NT2/D1 (cell line): ENCODE results near the gene TENT4B.
A peak's percentile ranks its signal among the peaks of the same experiment; 100 is the strongest.

Experiments used
- DNase-seq: peaks from one replicate; pipeline ENCODE4 v3.0.0-alpha.2; 2011; ENCODE audit warnings: low read depth, low spot score
- H3K27me3 ChIP-seq: 2 replicates; pipeline ENCODE4 v1.6.0; 2011; ENCODE audit warnings: mild to moderate bottlenecking; ENCODE audit not compliant: insufficient read length, insufficient read depth
- H3K36me3 ChIP-seq: 2 replicates; pipeline ENCODE4 v1.6.1; 2011; ENCODE audit warnings: mild to moderate bottlenecking, low read length, mixed read lengths; ENCODE audit not compliant: insufficient read depth, insufficient read length
- H3K4me1 ChIP-seq: 2 replicates; pipeline ENCODE4 v1.5.1; 2011; ENCODE audit not compliant: insufficient read depth, insufficient read length
- H3K4me3 ChIP-seq: 2 replicates; pipeline ENCODE4 v1.5.1; 2011; ENCODE audit warnings: low read depth; ENCODE audit not compliant: insufficient read length
- H3K9ac ChIP-seq: 2 replicates; pipeline ENCODE4 v1.6.0; 2011; ENCODE audit warnings: low read depth; ENCODE audit not compliant: insufficient read length
- H3K9me3 ChIP-seq: 2 replicates; pipeline ENCODE4 v1.5.1; 2011; ENCODE audit warnings: mild to moderate bottlenecking, low read length; ENCODE audit not compliant: insufficient read depth
- SUZ12 ChIP-seq: IDR thresholded peaks from 2 replicates; pipeline ENCODE4 v1.6.1; 2011; ENCODE audit not compliant: insufficient read length, insufficient read depth; ENCODE audit errors: extremely low read depth
- YY1 ChIP-seq: IDR thresholded peaks from 2 replicates; pipeline ENCODE4 v1.6.1; 2011; ENCODE audit not compliant: insufficient read length, insufficient read depth
- ZNF274 ChIP-seq: IDR thresholded peaks from 2 replicates; pipeline ENCODE4 v1.6.1; 2011; ENCODE audit warnings: mild to moderate bottlenecking, low read depth, low read length

Gene TENT4B

DNA sequence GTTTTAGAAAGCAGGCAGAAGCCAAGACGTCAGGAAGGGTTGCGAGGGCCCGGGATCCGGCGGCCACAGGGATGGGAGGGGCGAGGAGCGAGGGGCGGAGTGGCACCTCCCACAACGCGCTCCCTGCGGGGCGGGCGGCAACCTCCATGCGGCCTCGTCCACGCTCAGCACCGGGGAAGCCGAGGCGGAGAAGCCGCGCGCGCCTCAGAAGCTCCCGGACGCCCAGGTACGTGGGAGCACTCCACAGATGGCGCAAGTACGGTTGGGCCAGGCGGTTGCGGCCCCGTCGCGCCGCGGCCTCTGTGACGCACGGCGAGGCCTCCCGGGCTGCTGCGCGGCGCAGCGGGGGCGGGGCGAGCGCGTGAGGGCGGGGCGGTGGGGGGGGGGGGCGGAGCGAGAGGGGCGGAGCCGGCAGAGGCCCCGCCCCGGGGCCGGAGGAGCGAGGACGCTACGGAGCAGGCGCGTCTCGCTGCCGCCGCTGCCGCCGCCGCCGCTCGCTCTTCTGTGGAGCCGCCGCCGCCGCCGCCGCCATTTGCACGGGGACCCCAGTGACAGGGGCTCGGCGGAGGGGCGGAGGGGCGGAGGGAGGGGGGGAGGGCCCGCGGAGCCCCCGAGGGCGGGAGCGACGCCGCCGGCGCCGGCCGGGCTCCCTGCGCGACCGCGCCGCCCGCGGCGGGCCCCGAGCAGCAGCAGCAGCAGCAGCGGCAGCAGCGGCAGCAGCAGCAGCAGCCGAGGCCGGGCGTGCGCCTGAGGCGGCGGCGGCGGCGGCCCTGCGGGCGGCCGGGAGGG is at the start of gene TENT4B:
TENT4B (plus strand) TSS at position 500 of the 789 bp plus-strand sequence. CDS start 316 bp downstream, outside the sequence.
- Histone ChIP-seq H3K9me3 (no peaks in the 10 kb centered on the region), H3K9ac (peak within 1 kb of the TSS; percentile 95), H3K4me3 (peak within 1 kb of the TSS; percentile 88), H3K27me3 (no peaks in the 10 kb centered on the region), H3K4me1 (peaks cover 6% of the 10 kb centered on the region), H3K36me3 (peaks cover 2% of the 10 kb centered on the region)
- no peak for TF ChIP-seq ZNF274
- TF ChIP-seq YY1 = no peak
- no peak for TF ChIP-seq SUZ12
- DNase-seq = peak; percentile 69

DNA sequence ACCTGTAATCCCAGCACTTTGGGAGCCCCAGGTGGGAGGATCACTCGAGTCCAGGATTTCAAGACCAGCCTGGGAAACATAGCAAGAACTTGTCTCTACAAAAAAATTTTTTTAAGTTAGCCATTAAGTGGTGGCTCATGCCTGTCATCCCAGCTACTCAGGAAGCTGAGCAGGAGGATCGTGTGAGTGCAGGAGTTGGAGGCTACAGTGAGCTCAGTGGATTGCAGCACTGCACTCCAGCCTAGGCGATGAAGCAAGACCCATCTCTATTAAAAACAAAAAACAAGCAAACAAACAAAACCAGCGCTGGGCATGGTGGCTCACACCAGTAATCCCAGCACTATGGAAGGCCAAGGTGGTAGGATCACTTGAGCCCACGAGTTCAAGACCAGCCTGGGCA is 49.3 kb upstream of the TENT4B start:
- Histone ChIP-seq H3K4me1 (no peaks in the 10 kb centered on the region), H3K36me3 (peaks cover 79% of the 10 kb centered on the region), H3K9ac (no peak overlapping the region), H3K9me3 (no peaks in the 10 kb centered on the region), H3K4me3 (no peak overlapping the region), H3K27me3 (no peaks in the 10 kb centered on the region)
- DNase-seq = no peak
- TF ChIP-seq SUZ12 (no peak), ZNF274 (no peak), YY1 (no peak)

GRCh38 chr16:50114357-50115129 is 38.6 kb upstream of the TENT4B start:
- no peak for DNase-seq
- no peaks in the 10 kb centered on the region for H3K27me3 ChIP-seq
- no peaks in the 10 kb centered on the region for H3K4me1 ChIP-seq
- H3K9me3 ChIP-seq = no peaks in the 10 kb centered on the region
- H3K9ac ChIP-seq = no peak overlapping the region
- TF ChIP-seq ZNF274 (no peak), YY1 (no peak), SUZ12 (no peak)
- H3K4me3 ChIP-seq = no peak overlapping the region
- H3K36me3 ChIP-seq = no peaks in the 10 kb centered on the region

- H3K4me3 ChIP-seq = no peak overlapping the region
- TF ChIP-seq SUZ12 = no peak
- no peak for TF ChIP-seq ZNF274
- TF ChIP-seq YY1 = no peak
- no peaks in the 10 kb centered on the region for H3K4me1 ChIP-seq
- H3K27me3 ChIP-seq = no peaks in the 10 kb centered on the region
- H3K9me3 ChIP-seq = no peaks in the 10 kb centered on the region
- no peak for DNase-seq
- H3K36me3 ChIP-seq = no peaks in the 10 kb centered on the region
- no peak overlapping the region for H3K9ac ChIP-seq
Observed at GRCh38 chr16:50120711-50121110, 32.4 kb upstream of the TENT4B start.

GRCh38 chr16:50121278-50121677 is 31.8 kb upstream of the TENT4B start:
- no peak for TF ChIP-seq ZNF274
- Histone ChIP-seq H3K27me3 (no peaks in the 10 kb centered on the region), H3K36me3 (no peaks in the 10 kb centered on the region), H3K9me3 (no peaks in the 10 kb centered on the region), H3K4me3 (no peak overlapping the region), H3K9ac (no peak overlapping the region), H3K4me1 (no peaks in the 10 kb centered on the region)
- DNase-seq = no peak

GRCh38 chr16:50121721-50122445 is 31.2 kb upstream of the TENT4B start:
- Histone ChIP-seq H3K27me3 (no peaks in the 10 kb centered on the region), H3K4me1 (no peaks in the 10 kb centered on the region), H3K36me3 (no peaks in the 10 kb centered on the region), H3K9me3 (no peaks in the 10 kb centered on the region), H3K4me3 (no peak overlapping the region), H3K9ac (no peak overlapping the region)
- no peak for TF ChIP-seq YY1
- TF ChIP-seq SUZ12 = no peak
- no peak for TF ChIP-seq ZNF274
- no peak for DNase-seq

- Histone ChIP-seq H3K4me3 (no peak overlapping the region), H3K9me3 (no peaks in the 10 kb centered on the region), H3K4me1 (no peaks in the 10 kb centered on the region), H3K36me3 (no peaks in the 10 kb centered on the region), H3K27me3 (no peaks in the 10 kb centered on the region), H3K9ac (no peak overlapping the region)
- TF ChIP-seq ZNF274 (no peak), YY1 (no peak), SUZ12 (no peak)
- no peak for DNase-seq
Observed at GRCh38 chr16:50123417-50123816, 29.7 kb upstream of the TENT4B start.
